Fibroblast of the aortic adventitia (primary cell): ENCODE measurements around the gene GRAMD1B. TPM values are rescaled to one million over a fixed set of nuclear protein-coding genes. Genes with fewer than 3 reads are reported as not detected.

Source experiments
- DNase-seq: peaks from one replicate; pipeline ENCODE4 v3.0.0-alpha.2; 2010; ENCODE audit warnings: low read depth
- H3K4me3 ChIP-seq: 2 replicates; pipeline ENCODE4 v1.5.1; 2011; ENCODE audit warnings: low read depth, mild to moderate bottlenecking, control low read depth, low read length, moderate library complexity
- total RNA-seq: library from RNA; depleted of rRNA; stranded (reverse); fragments of >200 nt; gene quantifications from 2 replicates; pipeline ENCODE4 v1.2.3, GENCODE V29; 2012; ENCODE audit warnings: low replicate concordance
- TF ChIP-seq, protein P1 (sequence below): IDR thresholded peaks from 2 replicates; pipeline ENCODE4 v1.5.1; 2011; ENCODE audit warnings: mild to moderate bottlenecking, low read length, control low read depth, inconsistent platforms; ENCODE audit not compliant: insufficient read depth

GRAMD1B gene
- total RNA-seq, 1 donor = 11.0 TPM

- H3K4me3 ChIP-seq = no peak overlapping the region
- DNase-seq = no peak
- TF ChIP-seq, protein P1, sequence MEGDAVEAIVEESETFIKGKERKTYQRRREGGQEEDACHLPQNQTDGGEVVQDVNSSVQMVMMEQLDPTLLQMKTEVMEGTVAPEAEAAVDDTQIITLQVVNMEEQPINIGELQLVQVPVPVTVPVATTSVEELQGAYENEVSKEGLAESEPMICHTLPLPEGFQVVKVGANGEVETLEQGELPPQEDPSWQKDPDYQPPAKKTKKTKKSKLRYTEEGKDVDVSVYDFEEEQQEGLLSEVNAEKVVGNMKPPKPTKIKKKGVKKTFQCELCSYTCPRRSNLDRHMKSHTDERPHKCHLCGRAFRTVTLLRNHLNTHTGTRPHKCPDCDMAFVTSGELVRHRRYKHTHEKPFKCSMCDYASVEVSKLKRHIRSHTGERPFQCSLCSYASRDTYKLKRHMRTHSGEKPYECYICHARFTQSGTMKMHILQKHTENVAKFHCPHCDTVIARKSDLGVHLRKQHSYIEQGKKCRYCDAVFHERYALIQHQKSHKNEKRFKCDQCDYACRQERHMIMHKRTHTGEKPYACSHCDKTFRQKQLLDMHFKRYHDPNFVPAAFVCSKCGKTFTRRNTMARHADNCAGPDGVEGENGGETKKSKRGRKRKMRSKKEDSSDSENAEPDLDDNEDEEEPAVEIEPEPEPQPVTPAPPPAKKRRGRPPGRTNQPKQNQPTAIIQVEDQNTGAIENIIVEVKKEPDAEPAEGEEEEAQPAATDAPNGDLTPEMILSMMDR = no peak
These were observed 114.7 kb downstream of the GRAMD1B start for GRCh38 chr11:123544631-123545375.

DNA sequence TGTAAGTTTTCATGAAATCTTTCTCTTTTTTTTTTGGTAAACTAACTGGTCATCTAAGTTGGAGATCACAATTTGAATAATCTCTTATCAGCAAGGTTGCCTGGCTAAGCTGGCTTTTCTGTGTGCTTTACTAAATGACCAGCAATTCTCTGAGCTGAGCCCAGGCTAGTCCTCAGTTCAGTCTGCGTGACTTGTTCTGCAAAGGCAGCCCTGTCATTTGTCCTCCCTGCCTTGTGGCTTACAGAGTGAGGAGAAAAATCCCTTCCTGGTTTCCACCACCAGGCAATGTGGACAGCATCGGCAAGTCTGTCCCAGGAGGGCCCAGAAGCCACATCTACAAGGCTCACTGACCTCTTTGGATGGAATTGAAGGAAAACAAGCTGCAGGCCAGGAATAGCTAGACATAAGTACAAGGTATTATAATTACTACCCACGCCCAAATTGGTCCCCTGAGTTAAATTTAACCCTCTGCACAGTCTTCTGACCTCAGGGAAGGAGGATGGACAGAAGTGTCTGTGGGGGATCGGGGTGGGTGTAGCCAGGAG lies 115.7 kb downstream of the GRAMD1B start:
- peak; percentile 35 for DNase-seq

DNA sequence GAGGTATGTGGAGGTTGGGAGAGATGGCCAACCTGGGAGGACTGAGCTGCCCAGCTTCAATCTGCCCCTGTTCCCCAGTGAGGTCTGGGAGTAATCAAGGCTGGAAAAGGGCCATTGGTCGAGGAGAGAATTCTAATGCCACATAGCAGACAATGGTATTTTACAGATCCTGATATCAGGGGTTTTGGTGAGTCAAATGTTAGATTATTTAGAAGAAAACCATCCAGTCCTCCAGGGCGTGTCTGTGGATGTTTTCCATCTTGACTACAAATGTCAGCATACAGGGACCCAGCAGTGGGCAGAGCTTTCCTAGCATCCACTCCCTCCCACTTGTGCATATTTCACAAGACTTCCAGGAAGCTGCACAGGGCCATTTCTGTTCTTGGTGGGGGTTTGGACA lies 116.4 kb downstream of the GRAMD1B start:
- TF ChIP-seq, protein P1 = no peak
- peak; percentile 97 for DNase-seq
- H3K4me3 ChIP-seq = no peak overlapping the region

More for the DNA sequence above, 115.7 kb downstream of the GRAMD1B start:
- no peak overlapping the region for H3K4me3 ChIP-seq
- TF ChIP-seq, protein P1 = peak; percentile 11

DNA sequence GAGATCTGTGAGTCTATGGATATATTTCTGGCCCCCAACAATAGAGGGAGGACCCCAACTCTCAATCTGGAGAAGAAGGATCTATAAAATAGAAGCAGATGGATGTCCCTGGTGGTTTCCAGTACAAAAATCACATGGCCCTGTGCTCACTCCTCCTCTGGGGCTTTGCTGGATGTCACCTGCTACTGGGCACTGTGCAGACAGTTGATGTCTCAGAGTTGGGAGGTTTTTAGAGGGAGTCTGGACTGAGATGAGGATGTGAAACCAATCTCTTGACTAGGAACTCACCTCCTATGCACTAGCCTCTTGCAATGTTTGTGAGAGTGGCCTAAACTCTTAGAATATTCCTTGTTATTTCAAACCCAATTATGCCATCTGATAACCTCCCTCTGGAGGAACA lies 117.1 kb downstream of the GRAMD1B start:
- no peak for DNase-seq
- H3K4me3 ChIP-seq = no peak overlapping the region
- TF ChIP-seq, protein P1 = no peak

GRCh38 chr11:123548774-123549173 lies 118.7 kb downstream of the GRAMD1B start:
- no peak for DNase-seq
- H3K4me3 ChIP-seq = no peak overlapping the region
- TF ChIP-seq, protein P1 = no peak

DNA sequence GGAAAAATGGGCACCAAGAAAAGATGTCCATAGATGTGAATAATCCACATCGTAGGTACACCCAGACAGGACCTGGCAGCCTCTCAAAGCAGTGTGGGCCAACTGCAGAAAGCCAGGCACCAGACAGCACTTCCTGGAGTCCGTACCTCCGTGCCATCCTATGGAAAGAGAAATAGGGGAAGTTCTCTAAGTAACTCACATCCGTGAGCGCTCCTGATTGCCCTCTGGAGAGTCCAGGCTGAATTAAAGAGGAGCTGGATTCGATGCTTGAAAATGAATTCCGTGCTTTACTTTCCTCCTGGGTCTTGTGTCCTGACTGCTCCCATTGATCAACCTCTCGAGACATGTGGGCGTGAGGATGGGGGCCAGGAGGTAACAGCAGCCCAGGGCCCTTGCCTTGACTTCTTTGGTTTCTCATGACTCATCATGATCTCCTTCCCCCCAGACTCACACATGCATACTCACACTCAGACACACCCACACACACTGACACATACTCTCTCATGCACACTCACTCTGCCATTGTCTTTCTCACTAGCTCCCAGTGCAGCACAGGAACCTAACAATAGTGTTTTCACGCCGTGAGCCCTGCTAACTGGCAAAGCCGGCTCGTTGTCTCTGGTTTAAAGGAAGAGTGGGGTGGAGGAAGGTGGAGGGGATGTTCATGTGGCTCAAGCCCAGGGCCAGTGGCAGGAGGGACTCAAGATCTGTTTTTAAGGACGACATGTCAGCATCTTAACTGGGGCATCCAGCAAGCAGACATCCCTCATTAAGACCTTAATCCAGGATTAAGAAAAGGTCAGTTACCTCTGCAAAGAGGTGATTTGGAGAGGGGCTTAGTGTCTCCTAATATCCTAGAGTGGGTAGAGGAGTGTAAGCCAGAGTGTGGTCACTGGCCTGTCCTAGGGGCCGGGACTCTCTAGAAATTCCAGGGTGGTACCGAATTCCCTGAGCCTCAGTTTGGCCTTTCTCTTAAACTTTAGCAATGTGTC lies 120.2 kb downstream of the GRAMD1B start:
- DNase-seq = peak; percentile 32
- TF ChIP-seq, protein P1 = no peak
- no peak overlapping the region for H3K4me3 ChIP-seq
